SK-N-MC (cell line): ENCODE data around the gene BICD1.

Experiments used
- DNase-seq: peaks from one replicate; pipeline ENCODE4 v3.0.0-alpha.2; 2011; ENCODE audit warnings: low read depth, low spot score
- H3K27ac ChIP-seq: fragments of 200-600 bp; sonication (generic); 2 replicates; pipeline ENCODE4 v1.5.1; 2016; ENCODE audit warnings: mixed run types
- H3K36me3 ChIP-seq: fragments of 200-600 bp; sonication (generic); 2 replicates; pipeline ENCODE4 v1.6.1; 2017; ENCODE audit warnings: antibody characterized with exemption, low read length, mixed read lengths; ENCODE audit not compliant: insufficient read depth
- H3K4me3 ChIP-seq: fragments of 200-600 bp; sonication (generic); 2 replicates; pipeline ENCODE4 v1.5.1; 2016
- H3K9ac ChIP-seq: fragments of 200-600 bp; sonication (generic); 2 replicates; pipeline ENCODE4 v1.8.0; 2017; ENCODE audit warnings: mixed run types, mixed read lengths; ENCODE audit not compliant: insufficient read length
- H3K9me3 ChIP-seq: fragments of 200-600 bp; sonication (generic); 2 replicates; pipeline ENCODE4 v1.6.1; 2017; ENCODE audit warnings: low read depth, mild to moderate bottlenecking, antibody characterized with exemption, low read length, moderate library complexity, mixed read lengths
- EZH2 ChIP-seq: fragments of 200-600 bp; sonication (generic); IDR thresholded peaks from one replicate; pipeline ENCODE4 v1.6.1; 2017; ENCODE audit warnings: antibody characterized with exemption
- FOXP2 ChIP-seq: optimal IDR thresholded peaks from 2 replicates; pipeline ENCODE3; 2011; ENCODE audit warnings: mild to moderate bottlenecking, moderate library complexity; ENCODE audit not compliant: insufficient read depth; ENCODE audit errors: extremely low read length, control extremely low read depth
- POLR2AphosphoS5 ChIP-seq: IDR thresholded peaks from 2 replicates; pipeline ENCODE4 v1.6.1; 2012; ENCODE audit warnings: mild to moderate bottlenecking, low read depth, low read length, borderline replicate concordance

Gene BICD1

DNA sequence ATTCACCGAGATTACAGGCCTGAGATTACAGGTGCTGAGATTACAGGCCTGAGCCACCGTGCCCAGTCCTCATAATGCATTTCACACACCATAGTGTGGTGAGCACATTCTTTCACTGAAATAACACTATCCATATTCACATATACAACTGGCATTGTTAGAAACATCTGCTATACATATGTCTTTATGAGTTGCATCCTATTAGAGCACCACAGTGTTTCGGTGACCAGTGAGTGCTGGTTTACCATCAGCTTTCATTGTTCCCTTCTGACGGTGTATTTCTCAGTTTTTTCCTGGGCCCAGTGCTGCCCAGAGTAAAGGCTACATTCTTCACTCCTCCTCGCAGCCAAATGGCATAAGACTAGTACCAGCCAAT lies 196.5 kb downstream of the BICD1 start:
- Histone ChIP-seq H3K36me3 (peaks cover 4% of the 10 kb centered on the region), H3K9me3 (no peaks in the 10 kb centered on the region), H3K9ac (no peak overlapping the region), H3K27ac (no peak overlapping the region), H3K4me3 (no peak overlapping the region)
- no peak for TF ChIP-seq POLR2AphosphoS5
- TF ChIP-seq FOXP2 = no peak
- TF ChIP-seq EZH2 = no peak
- no peak for DNase-seq

DNA sequence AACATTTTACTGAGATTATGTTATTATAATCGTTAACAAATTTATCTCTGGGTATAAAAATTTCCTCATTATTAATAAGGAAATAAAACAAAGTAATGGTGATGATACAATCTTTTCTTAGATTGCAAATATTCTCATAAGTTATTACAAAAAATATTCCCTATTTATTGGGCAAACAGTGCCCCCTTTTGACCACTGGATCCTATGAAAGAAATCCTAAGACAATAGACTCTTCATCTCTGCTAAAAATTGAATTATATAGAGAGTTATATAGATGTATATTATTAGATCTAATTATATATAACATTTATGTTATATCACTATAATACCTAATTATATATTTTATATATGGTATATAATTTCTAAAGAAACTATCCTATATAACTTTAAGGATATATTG lies 198.5 kb downstream of the BICD1 start:
- no peak overlapping the region for H3K27ac ChIP-seq
- no peak overlapping the region for H3K9ac ChIP-seq
- H3K36me3 ChIP-seq = peaks cover 4% of the 10 kb centered on the region
- no peak overlapping the region for H3K4me3 ChIP-seq
- no peaks in the 10 kb centered on the region for H3K9me3 ChIP-seq
- TF ChIP-seq EZH2 (no peak), FOXP2 (no peak), POLR2AphosphoS5 (no peak)
- no peak for DNase-seq

DNA sequence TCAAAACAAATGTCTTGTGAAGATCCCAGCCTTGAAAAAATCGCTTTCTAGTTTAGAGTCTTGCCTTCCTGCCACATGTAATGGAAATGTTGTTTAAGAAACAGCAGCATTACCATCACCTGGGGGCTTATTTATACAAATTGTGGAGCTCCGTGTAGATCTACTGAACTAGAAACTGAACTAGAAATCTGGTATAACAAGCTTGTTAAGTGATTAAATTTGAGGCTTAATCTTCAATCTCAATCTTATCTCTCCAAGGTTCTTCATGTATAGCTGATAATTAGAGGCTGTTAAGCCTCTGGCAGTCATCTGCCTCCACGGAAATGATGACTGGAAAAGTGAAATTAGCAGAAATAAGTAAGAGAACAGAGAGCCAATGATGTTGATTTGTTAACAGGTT lies 200.7 kb downstream of the BICD1 start:
- DNase-seq = no peak
- Histone ChIP-seq H3K4me3 (no peak overlapping the region), H3K9me3 (no peaks in the 10 kb centered on the region), H3K27ac (no peak overlapping the region), H3K36me3 (peaks cover 4% of the 10 kb centered on the region), H3K9ac (no peak overlapping the region)
- TF ChIP-seq POLR2AphosphoS5 (no peak), FOXP2 (no peak), EZH2 (no peak)

DNA sequence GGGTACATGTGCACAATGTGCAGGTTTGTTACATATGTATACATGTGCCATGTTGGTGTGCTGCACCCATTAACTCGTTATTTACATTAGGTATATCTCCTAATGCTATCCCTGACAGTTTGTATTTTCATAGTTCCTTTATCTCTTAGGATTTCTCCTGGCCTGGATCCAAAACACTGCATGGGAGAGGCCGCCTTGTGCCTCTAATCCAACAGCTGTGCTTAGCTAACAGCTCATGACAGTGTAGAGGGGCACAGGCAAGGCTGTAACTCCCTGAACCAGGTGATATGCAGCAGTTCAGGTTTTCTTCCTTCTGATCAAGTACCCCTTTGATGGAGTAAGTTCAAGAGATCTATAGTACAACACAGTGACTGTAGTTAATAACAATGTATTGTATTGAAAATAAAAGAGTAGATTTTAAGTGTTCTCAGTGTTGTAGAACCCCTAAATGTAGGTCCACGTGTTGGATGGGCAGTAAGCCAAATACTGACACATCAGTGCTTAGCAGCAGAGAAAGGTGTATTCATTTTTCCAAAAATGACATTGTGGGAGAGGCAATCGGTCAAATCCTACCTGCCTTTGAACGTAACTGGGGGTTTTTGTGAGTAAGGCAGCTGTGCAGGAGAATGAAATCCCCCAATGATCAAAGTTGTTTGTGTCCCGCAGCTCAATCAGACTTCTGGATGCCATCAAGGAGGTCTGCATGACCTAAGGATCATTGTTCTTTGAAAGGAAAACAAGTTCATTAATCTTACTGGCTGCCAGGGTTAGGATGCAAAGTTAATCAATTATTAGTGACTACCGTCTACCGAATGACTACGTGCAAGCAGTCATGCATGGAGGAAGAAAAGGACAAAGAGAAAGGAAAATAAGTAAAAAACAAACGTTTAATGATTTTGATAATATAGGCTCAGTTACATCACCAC lies 203.4 kb downstream of the BICD1 start:
- H3K36me3 ChIP-seq = peaks cover 4% of the 10 kb centered on the region
- no peak for DNase-seq
- TF ChIP-seq POLR2AphosphoS5 = no peak
- TF ChIP-seq EZH2 = no peak
- no peak for TF ChIP-seq FOXP2
- H3K9ac ChIP-seq = no peak overlapping the region
- H3K9me3 ChIP-seq = no peaks in the 10 kb centered on the region
- H3K4me3 ChIP-seq = no peak overlapping the region
- no peak overlapping the region for H3K27ac ChIP-seq

DNA sequence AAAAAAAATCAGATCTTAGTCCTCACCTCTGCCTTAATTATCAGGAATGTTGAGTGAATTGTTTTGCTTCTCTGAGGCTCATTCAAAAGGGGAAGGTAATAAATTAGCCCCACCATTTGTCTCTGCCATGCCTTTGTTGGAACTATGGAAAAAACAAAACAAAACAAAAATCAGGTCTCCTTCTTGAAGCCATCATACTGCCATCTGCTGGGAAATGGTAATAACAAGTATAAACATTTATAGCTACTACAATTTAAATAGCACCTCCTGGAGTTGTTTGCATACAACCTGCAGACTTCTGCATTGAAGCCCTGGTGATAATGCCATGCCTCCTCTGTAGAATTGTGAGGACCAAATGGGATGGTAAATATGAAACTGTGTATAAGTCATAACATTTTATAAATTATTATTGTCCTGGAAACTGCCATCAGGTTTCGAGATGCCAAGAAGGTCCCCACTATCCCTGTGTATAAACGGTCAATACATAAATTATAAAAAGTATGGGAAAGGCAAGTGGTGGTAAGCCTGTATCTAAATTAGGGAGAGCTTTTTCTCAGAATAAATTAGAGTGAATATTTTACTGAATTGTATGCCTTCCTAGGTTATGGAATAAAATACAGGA lies 205.5 kb downstream of the BICD1 start:
- Histone ChIP-seq H3K4me3 (no peak overlapping the region), H3K9ac (no peak overlapping the region), H3K27ac (no peak overlapping the region), H3K36me3 (no peaks in the 10 kb centered on the region), H3K9me3 (no peaks in the 10 kb centered on the region)
- TF ChIP-seq EZH2 (no peak), POLR2AphosphoS5 (no peak), FOXP2 (no peak)
- peak; percentile 57 for DNase-seq

DNA sequence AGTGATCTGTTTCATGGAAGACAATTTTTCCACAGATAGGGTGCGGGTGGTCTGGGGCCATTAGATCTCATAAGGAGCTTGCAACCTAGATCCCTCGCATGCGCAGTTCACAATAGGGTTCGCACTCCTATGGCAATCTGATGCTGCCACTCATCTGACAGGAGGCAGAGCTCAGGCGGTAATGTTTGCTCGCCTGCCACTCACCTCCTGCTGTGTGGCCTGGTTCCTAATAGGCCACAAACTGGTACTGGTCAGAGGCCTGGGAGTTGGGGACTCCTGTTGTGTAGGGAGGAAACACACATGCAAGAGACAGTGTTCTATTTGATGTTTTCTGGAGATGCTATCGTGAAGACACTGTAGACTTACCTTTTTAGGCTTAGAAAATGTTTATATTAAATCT lies 215.7 kb downstream of the BICD1 start:
- Histone ChIP-seq H3K36me3 (no peaks in the 10 kb centered on the region), H3K9me3 (no peaks in the 10 kb centered on the region), H3K4me3 (no peak overlapping the region), H3K9ac (no peak overlapping the region), H3K27ac (no peak overlapping the region)
- TF ChIP-seq EZH2 (no peak), FOXP2 (no peak)
- DNase-seq = no peak

DNA sequence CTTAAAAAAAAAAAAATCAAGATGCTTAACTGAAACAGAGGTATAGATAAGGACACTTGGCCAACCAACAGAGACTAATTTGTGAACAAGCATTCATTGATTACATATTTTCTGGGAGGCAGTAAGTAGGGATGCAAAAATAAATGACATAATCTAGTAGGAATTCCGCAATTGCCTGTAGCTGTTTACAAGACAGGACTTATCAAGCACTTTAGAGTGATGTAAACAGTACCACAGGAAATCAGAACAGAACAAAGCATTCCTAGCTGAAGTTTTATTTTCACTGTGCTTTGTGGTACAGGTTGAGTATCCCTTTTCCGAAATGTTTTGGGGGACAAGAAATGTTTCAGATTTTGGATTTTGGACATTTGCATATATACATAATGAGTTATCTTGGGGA lies 224.5 kb downstream of the BICD1 start:
- Histone ChIP-seq H3K27ac (no peak overlapping the region), H3K4me3 (no peak overlapping the region), H3K9ac (no peak overlapping the region), H3K36me3 (no peaks in the 10 kb centered on the region), H3K9me3 (no peaks in the 10 kb centered on the region)
- TF ChIP-seq POLR2AphosphoS5 = no peak
- no peak for TF ChIP-seq EZH2
- TF ChIP-seq FOXP2 = no peak
- DNase-seq = no peak

DNA sequence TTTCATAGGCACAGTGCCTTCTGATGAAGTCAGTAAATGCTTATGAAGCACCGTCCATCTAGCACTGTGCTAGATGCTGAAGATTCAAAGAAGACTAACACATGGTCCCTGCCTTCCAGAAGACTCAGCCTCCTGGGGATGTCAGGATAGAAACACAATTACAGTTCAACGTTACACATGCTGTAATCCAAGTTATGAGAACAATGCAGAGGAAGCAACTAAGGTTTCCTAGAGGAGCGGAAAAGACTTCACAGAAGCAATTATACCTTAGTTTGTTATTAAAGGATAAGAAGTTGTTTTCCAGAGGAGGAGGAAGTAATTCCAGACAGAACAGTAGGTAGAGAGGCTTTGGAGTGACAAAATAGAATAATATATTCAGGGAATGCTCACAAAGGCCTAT lies 225.8 kb downstream of the BICD1 start:
- no peak for DNase-seq
- TF ChIP-seq POLR2AphosphoS5 (no peak), FOXP2 (no peak), EZH2 (no peak)
- H3K36me3 ChIP-seq = no peaks in the 10 kb centered on the region
- H3K27ac ChIP-seq = no peak overlapping the region
- H3K4me3 ChIP-seq = no peak overlapping the region
- no peaks in the 10 kb centered on the region for H3K9me3 ChIP-seq
- H3K9ac ChIP-seq = no peak overlapping the region
